Bronchial epithelial cell (primary cell): ENCODE data around the gene CRCP. TPM values are rescaled to one million over a fixed set of nuclear protein-coding genes. Genes with fewer than 3 reads are reported as not detected.
"Not testable (repeated sequence)": the region's sequence is repeated elsewhere in the genome, so short reads cannot be mapped to it uniquely, and the experiment has no call there.

Experiments
- DNase-seq: peaks from one replicate; pipeline ENCODE4 v3.0.0-alpha.2; 2010; ENCODE audit warnings: low read depth
- FAIRE-seq: peaks from 2 replicates; lab custom pipeline; 2011; peaks lifted over from hg19 to GRCh38; lab: Jason Lieb, UNC
- H3K27me3 ChIP-seq: 2 replicates; pipeline ENCODE4 v1.5.1; 2011; ENCODE audit warnings: low read length; ENCODE audit not compliant: control insufficient read depth, insufficient read depth
- H3K36me3 ChIP-seq: 2 replicates; pipeline ENCODE4 v1.5.1; 2011; ENCODE audit warnings: low read length; ENCODE audit not compliant: control insufficient read depth, insufficient read depth
- H3K4me3 ChIP-seq: 2 replicates; pipeline ENCODE4 v1.5.1; 2011; ENCODE audit warnings: mild to moderate bottlenecking, low read depth, low read length, control low read depth
- CTCF ChIP-seq: IDR thresholded peaks from 2 replicates; pipeline ENCODE4 v1.5.1; 2011; ENCODE audit warnings: mild to moderate bottlenecking, moderate library complexity, low read length, control low read depth, inconsistent platforms; ENCODE audit not compliant: insufficient read depth, severe bottlenecking
- total RNA-seq: library from RNA; depleted of rRNA; stranded (reverse); fragments of >200 nt; gene quantifications from 2 replicates; pipeline ENCODE4 v1.2.1, GENCODE V29; 2014

The CRCP gene
- total RNA-seq, 1 donor from 2014 or later: 45.0 TPM

- DNase-seq (no peak), FAIRE-seq (no peak)
Measured at GRCh38 chr7:66100408-66101050, 14.1 kb upstream of the CRCP start.

GRCh38 chr7:66102168-66102567 is 12.5 kb upstream of the CRCP start:
- not testable (repeated sequence) for FAIRE-seq, DNase-seq, H3K4me3 ChIP-seq

More at GRCh38 chr7:66100408-66101050, 14.1 kb upstream of the CRCP start:
- Histone ChIP-seq H3K27me3 (no peaks in the 10 kb centered on the region), H3K36me3 (no peaks in the 10 kb centered on the region), H3K4me3 (peak overlapping the region; percentile 39)
- no peak for TF ChIP-seq CTCF

GRCh38 chr7:66103994-66104393 is 10.7 kb upstream of the CRCP start:
- not testable (repeated sequence) for FAIRE-seq, H3K4me3 ChIP-seq, H3K36me3 ChIP-seq, H3K27me3 ChIP-seq
- DNase-seq: peak; percentile 80

More at GRCh38 chr7:66102168-66102567, 12.5 kb upstream of the CRCP start:
- not testable (repeated sequence) for H3K36me3 ChIP-seq, H3K27me3 ChIP-seq

- no peak for TF ChIP-seq CTCF
- Histone ChIP-seq H3K36me3 (no peaks in the 10 kb centered on the region), H3K27me3 (no peaks in the 10 kb centered on the region), H3K4me3 (no peak overlapping the region)
- FAIRE-seq: no peak
- no peak for DNase-seq
Measured at GRCh38 chr7:66105263-66105748, 9.3 kb upstream of the CRCP start.

GRCh38 chr7:66108410-66108809 is 6.2 kb upstream of the CRCP start:
- FAIRE-seq, DNase-seq: not testable (repeated sequence)

GRCh38 chr7:66110856-66111255 is 3.8 kb upstream of the CRCP start:
- DNase-seq: peak; percentile 89
- no peak for FAIRE-seq
- TF ChIP-seq CTCF: no peak
- Histone ChIP-seq H3K27me3 (no peaks in the 10 kb centered on the region), H3K36me3 (no peaks in the 10 kb centered on the region), H3K4me3 (no peak overlapping the region)

More at GRCh38 chr7:66108410-66108809, 6.2 kb upstream of the CRCP start:
- H3K4me3 ChIP-seq, H3K36me3 ChIP-seq, H3K27me3 ChIP-seq: not testable (repeated sequence)

DNA sequence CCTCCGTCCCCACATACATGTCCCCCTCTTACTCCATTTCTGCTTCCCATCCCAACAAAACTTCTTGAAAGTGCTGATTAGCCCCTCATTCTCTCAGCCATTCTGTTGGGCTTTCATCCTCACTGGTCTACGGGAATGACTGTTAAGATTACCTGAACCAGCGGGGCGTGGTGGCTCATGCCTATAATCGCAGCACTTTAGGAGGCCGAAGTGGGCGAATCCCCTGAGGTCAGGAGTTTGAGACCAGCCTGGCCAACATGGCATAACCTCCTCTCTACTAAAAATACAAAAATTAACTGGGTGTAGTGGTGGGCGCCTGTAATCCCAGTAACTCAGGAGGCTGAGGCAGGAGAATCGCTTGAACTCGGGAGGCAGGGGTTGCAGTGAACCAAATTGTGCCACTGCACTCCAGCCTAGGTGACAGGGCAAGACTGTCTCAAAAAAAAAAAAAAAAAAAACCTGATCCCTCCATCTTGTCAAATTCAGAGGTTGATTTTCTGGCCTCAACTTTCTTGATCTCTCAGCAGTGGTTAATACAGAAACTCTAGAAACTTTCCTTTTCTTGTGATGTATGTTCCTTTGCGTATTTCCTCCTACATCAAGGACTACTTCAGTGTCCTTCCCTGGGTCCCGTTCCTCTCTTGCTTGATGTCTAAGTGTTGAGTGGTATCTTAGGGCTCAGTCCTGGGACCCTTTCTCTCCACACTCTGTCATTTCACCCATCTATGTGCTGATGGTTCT is 2.2 kb downstream of the CRCP start:
- not testable (repeated sequence) for FAIRE-seq, DNase-seq, H3K4me3 ChIP-seq, H3K27me3 ChIP-seq, H3K36me3 ChIP-seq
